Activated naive CD4-positive, alpha-beta T cell (primary cell): Measurements from ENCODE around the gene CFLAR.
A peak's percentile ranks its signal among the peaks of the same experiment; 100 is the strongest.
"Not testable (repeated sequence)": the region's sequence is repeated elsewhere in the genome, so short reads cannot be mapped to it uniquely, and the experiment has no call there.

Experiments
- DNase-seq, 4 experiments: peaks; one replicate each; lab custom pipeline; 2025; lab: John Stamatoyannopoulos, UW

Gene CFLAR

DNA sequence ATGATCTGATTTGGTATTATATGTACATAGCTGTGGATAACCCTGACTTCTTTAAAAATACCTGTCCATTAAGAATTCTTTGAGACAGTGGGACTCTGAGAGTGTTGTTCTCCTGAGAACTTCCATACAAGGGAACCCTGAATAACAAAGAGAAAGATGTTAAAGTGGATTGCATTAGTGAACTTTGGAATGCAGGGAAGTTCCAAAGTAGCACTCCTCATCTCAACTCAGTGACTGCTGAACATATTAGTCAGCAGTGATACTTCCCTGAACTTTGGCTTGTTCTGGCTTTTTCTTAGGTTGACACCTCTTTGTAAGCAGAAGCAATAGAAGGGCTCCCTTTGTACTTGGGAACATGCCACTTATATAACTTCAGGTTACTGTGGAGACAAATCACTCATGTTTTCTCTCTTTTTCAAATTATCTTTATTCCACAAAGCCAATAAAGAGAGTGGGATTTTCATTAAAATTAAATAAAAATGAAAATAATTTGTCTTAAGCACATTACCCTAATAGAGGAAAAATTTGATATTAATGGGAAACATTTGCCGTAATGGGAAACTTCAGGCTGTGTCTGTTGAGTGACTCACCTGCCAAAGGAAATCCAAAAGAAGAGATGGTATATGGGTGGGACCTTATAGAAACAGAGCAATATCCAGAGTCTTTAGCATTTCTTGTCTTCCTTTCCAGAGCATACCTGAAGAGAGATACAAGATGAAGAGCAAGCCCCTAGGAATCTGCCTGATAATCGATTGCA, 33.3 kb downstream of the CFLAR start:
- no peak for DNase-seq

DNA sequence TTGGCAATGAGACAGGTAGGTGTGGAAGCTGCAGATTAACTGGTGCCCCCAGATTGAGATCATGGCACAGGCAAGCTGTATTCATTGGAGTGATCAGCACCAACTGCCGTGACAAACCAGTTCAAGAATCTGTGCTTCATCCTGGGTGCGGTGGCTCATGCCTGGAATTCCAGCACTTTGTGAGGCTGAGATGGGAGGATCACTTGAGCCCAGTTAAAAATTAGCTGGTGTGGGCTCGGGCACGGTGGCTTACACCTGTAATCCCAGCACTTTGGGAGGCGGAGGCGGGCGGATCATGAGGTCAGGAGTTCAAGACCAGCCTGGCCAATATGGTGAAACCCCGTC, 33.8 kb downstream of the CFLAR start:
- not testable (repeated sequence) for DNase-seq

DNA sequence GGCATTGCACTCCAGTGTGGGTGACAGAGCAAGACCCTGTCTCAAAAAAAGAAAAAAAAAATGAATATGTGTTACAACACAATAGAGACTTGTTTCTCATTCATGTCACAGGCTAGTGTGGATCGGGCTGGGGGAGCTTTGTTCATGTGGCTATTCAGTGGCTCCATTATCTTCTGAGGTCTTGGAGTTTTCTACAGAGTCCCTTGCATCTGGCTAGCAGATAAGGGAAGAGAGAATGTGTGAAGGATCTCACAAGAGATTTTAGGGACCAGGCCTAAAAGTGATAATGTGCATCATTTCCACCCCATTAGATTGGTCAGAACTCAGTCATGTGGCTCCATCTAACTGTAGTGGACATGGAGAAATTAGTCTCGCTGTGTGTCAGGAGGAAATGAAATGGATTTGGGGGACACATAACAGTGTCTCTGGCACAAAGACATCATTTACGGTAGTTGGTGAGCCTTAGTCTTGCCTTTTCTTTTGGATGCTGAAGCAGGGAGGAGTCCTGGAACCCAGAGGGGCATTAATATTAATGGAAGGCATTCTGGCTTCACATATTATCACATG, 34.6 kb downstream of the CFLAR start:
- DNase-seq = no peak

DNA sequence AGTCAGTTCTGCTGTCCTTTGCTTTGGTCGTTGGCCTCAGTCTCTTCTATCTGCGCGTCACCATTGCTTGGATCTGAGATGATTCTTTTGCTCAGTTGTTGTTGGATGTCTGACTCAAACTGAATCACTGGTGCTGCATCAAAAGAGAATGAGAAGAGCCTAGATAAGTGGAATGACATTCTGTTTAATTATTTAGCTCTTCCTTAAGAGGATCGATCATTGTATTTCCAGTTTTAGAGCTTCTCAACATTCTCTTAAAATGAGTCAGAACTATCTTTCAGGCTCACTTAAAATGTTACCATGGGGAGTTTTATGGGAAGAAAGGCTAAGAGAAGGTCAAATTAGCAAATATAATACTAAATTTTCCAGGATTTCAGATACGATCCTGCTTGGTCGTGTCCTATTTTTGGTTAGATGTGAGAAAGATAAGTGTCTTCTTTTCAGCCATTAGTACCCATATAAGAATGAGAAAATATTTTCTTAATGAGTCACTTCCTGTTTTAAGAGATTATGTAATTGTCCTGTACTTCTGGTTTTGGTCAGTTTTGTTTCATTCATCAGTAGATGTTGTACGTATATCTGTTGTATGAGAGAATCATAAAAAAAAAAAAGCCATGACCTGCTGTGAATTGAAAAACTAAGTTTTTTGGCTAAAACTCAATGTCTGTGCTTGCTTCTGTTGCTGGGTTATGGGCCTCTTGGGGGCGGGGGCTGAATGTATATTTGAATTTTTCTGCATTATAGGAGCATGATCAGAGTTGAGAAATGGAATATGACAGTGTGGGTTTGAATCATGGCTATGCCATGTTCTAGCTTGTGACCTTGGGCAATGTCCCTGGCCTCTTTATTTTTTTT, 35.4 kb downstream of the CFLAR start:
- DNase-seq = no peak

DNA sequence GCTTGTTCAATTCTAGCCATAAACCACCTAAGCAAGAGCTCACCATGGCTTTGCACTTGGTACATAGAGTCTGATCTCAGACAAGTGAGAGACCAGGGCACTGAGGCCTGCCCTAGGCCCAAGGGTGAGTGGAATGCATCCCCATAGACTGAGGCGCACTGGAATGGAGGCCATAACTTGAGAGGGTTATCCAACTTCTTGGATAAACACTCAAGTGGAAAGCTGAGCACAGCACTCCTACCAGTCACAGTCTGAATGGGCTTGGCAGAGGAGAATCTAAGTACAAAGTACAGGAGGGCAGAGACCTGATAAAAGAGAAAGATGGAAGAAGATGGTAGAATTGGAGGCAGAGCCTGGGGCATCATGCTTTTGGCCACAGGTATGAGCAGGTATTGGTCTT, 36.6 kb downstream of the CFLAR start:
- no peak for DNase-seq

DNA sequence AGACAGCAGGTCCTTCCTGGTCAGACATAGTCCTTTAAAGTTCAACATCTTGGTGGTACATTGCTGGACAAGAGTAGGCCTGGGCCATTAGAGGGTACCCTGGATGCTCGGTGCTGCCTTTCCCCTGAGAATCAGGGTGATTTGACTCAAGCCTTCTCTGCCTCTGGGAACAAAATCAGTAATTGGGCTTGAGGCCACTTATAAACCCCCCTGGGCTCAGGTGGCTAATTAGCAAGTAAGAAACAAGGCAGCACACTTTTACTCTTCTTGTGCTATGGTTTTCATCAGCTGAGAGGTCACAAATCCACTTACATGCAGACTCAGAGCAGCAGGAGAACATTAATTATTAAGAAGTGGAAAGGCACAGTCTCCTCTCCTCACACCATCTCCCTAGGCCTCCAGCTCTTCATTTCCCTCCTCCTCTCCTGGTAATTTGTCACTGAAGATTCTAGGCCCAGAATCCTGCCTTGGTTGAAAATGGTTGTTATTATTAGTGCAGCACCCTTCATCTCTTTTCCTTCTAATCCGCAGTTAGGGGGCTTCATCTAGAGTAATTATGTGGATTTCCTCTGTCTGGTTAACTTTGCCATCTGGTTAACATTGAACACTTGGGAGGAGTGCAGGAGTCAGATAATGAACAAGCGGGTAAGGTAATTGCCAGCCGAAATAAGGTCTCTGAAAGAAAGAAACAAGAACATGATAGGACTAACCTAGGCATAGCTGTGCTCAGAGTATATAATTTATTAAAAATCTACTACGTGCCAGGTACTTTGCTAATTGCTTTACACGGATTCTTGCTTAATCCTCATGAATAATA, 37.2 kb downstream of the CFLAR start:
- no peak for DNase-seq

DNA sequence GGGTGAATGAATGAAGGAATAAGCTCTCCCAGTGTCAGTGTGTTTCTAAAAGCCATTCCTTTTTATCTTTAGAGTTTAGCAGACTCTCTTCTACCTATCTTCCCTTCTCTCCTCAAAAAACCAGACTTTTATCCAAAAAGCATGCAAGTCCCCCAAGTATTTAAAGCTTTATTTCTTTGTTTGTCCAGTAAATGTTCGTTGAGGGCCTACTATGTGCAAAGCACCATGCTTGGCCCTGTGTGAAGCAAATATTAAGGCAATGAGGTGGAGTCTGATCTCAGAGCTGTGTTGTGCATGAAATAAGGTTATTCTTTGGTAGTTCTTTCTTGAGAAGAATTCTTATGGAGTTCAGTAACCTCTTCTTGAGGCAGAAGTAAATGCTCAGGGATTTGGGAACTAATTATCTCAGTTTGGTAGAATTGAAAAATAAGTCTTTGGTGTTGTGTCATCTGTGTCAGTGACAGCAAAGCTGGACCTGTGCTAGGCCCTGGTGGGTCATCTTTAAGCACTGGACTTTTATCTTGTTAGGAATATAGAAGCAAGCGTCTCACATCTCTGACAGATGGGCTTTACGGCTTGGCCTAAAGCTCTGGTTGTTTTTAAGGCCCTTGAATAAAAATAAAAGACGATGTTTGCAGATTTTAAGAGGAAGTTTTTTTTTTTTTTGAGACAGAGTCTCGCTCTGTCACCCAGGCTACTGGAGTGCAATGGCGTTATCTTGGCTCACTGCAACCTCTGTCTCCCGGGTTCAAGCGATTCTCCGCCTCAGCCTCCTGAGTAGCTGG, 38.8 kb downstream of the CFLAR start:
- no peak for DNase-seq

DNA sequence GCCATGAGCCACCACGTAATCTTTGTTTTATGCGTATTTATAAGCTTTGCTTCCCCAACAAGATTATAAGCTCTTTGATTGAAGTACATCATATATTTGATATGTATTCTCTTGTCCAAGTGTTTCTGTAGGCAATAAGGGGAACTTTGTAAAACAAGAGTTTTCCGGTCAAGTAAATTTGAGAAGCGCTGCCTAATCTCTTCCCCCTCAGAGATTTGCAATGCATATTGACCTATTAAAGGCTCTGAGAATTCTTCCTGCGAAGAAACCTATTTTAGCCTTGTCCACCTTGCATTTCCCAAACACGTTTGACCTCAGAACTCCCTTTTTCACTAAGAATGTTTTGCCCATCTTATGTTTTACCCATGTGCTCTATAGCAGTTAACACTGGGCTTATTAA, 40.1 kb downstream of the CFLAR start:
- DNase-seq = no peak

DNA sequence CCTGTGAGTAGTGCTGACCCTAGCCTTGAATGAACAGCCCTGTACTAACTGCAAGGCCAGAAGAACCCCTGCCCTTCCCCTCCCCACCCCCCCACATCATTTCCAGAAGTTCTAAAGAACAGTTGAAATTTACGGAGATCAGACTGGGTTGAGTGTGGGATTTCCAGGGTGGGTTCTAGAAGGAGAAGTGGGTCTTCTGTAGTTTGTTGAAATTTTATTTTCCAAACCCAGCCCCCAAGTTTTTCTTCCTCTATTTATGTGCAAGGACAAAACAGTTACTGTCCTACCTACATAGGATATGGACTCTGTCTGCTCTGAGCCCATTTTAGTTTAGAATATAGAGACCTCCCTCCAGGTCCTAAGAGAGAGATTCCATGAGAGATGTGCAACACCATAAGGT, 40.7 kb downstream of the CFLAR start:
- no peak for DNase-seq

DNA sequence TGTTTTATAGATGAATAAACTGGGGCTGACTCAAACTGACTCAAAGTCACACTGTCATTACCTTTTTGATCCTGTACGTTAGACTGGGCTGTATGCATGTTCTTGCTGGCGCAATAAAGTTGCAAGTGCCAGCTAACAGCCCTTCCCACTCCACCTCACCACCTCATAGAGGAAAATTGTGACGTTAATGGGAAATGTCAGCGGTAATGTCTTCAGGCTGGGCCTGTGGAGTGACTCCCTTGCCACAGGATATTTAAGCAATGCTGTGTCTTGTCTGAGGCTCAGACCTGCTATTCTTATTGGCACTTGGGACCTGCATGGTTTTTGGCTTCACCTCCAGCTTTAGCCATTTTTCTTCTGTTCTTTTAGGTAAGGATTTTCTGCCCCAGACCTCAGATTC, 41.7 kb downstream of the CFLAR start:
- no peak for DNase-seq

DNA sequence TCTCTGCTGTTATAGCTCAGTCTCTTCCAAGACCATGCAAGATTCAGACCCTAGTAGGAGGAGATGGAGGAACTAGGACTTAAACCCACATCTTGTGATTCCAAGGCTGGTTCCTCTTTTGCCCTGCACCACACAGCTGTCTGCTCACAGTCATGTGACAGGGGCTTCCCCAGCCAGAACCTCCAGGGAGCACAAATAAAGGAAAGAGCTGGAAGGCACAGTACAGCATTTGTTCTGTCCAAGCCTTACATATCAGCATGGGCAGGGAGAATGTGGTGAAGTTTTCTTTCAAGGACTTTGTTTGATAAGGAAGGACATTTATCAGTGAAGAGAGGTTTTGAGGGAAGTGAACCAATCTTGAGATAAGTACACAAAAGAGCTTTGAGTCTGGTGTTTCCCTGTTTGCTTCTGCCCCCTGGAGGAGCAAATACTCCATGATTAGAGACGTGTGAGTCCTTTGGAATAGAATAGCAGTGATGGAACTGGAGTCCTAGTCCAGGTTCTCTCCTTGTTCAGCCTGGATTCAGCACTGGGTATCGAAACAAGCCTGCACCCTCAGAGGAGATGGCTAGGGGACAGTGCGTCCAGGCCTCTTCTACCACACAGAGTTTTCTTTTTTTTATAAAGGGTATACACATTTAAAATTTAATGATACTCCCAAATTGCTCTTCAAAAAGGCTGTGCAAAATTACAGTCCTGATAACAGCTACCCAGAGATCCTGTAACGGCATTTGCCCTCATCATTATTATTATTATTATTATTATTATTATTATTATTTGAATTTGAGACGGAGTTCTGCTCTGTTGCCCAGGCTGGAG, 42.4 kb downstream of the CFLAR start:
- peak in 2 of 4 experiments; percentile 4 to 14 for DNase-seq

DNA sequence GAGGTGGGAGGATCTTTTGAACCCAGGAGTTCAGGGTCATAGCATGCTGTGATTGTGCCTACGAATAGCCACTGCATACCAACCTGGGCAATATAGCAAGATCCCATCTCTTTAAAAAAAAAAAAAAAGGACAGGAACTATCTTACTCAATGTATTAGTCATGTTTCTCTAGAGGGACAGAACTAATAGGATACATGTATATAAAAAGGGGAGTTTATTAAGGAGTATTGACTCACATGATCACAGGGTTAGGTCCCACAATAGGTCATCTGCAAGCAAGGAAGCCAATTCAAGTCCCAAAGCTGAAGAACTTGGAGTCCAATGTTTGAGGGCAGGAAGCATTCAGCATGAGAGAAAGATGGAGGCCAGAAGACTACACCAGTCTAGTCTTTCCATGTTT, 48.2 kb downstream of the CFLAR start:
- no peak for DNase-seq

DNA sequence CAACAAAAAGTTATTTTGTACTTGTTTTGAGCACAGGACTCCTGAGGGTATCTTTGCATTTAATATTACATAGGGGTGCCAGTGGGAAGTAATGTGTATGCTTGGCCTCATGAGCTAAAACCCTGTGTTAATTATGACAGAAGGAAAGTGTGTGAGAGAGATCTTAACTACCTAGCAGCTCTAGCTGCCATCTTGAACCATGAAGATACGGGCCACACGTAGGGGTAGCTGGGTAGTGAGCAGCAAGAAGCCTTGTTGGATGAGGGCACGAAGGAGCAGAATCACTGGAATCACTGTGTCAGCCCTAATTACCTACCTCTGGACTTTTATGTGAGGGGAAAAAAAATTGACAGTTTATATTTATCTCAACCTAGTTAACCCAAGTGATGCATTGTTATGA, 51.6 kb downstream of the CFLAR start:
- DNase-seq = no peak

DNA sequence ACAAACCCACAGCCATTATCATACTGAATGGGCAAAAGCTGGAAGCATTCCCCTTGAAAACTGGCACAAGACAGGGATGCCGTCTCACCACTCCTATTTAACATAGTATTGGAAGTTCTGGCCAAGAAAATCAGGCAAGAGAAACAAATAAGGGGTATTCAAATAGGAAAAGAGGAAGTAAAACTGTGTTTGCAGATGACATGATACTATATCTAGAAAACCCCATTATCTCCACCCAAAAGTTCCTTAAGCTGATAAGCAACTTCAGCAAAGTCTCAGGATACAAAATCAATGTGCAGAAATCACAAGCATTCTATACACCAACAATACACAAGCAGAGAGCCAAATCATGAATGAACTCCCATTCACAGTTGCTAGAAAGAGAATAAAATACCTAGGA, 52.5 kb downstream of the CFLAR start:
- DNase-seq = not testable (repeated sequence)

DNA sequence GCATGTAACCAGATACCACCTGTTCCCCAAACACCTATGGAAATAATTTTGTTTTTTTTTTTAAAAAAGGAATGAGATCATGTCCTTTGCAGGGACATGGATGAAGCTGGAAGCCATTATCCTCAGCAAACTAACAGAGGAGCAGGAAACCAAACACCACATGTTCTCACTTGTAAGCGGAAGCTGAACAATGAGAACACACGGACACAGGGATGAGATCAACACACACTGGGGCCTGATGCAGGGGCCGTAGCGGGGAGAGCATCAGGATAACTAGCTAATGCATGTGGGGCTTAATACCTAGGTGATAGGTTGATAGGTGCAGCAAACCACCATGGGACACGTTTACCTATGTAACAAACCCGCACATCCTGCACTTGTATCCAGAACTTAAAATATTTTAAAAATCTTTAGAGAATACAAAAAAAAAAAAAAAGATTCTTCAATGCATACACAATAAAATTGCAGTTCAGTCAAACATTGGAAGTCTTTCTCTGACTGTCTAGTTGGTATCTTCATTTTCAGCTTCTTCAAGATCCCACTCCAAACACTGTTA, 55.4 kb downstream of the CFLAR start:
- no peak for DNase-seq

DNA sequence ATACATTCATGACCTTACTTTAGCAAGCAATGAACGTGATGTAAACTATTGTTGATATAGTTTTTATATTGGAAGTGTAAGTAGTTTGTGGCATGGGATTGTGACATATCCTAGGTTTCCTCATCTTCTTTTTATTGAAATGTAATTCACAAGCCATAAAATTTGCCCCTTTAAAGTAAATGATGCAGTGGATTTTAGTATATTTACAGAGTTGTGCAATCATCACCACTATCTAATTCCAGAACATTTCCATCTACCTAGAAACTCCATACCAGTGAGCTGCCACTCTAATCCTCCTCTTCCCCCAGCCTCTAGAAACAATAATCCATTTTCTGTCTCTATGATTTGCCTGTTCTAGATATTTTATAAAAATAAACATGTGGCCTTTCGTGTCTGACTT, 56.3 kb downstream of the CFLAR start:
- no peak for DNase-seq

DNA sequence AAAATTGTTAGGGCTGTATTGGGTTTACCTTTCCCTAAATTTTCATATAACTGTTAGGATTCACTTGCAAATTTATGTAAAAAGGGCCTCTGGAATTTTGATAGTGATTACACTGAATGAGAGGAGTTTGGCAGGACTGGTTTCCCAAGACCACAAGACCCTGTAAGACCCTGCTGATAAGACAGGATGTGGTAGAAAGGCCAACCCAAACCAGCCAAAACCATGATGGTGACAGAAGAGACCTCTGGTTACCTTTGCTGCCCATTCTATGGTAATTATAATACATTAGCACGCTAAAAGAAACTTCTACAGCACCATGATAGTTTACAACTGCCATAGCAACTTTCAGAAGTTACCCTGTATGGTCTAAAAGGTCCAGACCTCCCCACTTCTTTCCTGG, 58.7 kb downstream of the CFLAR start:
- DNase-seq = no peak

DNA sequence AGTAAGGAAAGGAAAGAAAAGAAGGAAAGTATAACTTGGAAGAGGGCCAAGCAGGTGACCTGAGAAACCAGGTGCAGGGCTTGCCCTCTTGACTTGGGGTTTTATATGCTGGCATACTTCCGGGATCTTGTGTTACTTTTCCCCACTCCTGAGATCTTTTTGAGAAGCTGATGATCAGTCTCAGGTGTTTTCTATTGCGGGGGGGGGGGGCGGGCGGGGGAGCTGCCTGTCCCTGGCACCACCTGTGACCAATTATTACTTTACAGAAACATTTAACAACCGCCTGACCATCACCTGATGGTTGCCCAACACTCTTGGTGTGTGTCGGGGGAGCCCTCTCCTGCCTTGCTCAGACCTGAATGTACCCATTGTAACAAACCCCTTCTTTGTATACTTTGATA, 60.1 kb downstream of the CFLAR start:
- DNase-seq = no peak

DNA sequence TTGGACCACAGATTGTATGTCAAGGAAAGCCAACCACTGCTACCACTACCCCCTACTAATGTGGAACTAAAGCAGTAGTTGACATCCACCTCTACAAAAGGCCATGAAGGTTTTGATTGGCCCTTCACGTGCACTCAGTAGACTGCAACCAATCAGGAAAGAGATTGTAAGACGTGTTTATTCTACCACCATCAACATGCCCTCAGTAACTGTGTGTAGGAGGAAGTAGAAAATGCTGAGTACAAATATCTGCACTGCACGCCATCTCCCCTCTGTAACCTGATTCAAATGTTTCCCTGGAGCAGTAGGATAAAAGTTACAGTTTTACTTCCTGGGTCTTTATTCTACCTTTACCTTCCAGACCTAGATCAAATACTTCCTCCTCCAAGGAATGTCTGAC, 64.0 kb downstream of the CFLAR start:
- DNase-seq = no peak

DNA sequence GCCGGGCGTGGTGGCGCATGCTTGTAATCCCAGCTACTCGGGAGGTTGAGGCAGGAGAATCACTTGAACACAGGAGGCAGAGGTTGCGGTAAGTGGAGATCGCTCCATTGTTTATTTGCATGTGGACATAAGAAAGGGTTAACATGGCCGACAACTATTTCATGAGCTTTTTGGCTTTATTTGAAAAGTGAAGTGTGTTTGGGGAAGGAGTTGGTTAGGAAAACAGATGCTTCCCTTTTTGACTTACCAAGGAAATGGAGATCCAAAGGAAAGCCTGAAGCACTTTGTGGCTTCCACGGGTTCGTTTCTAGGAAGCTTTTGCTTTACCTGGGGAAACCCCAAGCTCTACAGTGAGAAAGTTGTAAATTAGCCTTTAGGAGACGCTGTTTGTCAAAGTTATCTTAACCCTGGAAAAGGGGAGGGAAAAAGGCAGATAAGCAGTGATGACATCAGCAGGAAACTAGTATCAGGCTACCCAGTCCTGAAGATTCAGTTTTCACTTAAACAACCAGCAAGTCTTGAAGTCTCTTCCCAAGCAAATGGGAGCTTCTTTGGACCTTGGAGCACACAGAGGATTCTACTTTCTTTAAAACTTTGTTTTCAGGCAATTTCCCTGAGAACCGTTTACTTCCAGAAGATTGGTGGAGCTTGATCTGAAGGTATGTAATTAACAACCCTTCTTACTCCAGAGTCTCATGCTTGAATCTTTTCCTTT, 66.8 kb downstream of the CFLAR start, which contains the start of gene CASP10:
CASP10 (plus strand) TSS at position 492 of the 715 bp plus-strand sequence. CDS start 2,637 bp downstream, outside the sequence.
- no peak for DNase-seq
